Pancreas (tissue), 10 donors: ENCODE data around the gene CTCFL. TPM values are rescaled to one million over a fixed set of nuclear protein-coding genes. Genes with fewer than 3 reads are reported as not detected.
A peak's percentile ranks its signal among the peaks of the same experiment; 100 is the strongest.

Source experiments
- ATAC-seq, 4 donors: fragments of 200-7000 bp; cut with Tn5 transposase; one replicate each; pipeline versions ENCODE4 v1.8.0 to v1.9.1; 2020; ENCODE audit warnings: mild to moderate bottlenecking in 4 of 4, moderate library complexity in 4 of 4
- DNase-seq, 6 donors: peaks; one replicate each; pipeline ENCODE4 v3.0.0-alpha.2; 2020
- FAIRE-seq: peaks from 2 replicates; lab custom pipeline; 2012; peaks lifted over from hg19 to GRCh38; lab: Jason Lieb, UNC
- H3K27ac ChIP-seq, 4 donors: fragments of 200-600 bp; sonication (generic); 1 replicate in 3 of 4; 2 replicates in 1 of 4; pipeline versions ENCODE4 v1.5.0 to v1.8.0; 2020
- H3K27me3 ChIP-seq, 4 donors: fragments of 200-600 bp; one replicate each; pipeline ENCODE4 v1.8.0; 2021
- H3K36me3 ChIP-seq, 3 donors: fragments of 200-600 bp; sonication (generic) in 1 of 3; one replicate each; pipeline versions ENCODE4 v1.5.0 to v1.8.0; 2020 to 2021
- H3K4me1 ChIP-seq, 3 donors: fragments of 200-600 bp; one replicate each; pipeline ENCODE4 v1.8.0; 2021
- H3K4me3 ChIP-seq, 4 donors: fragments of 200-600 bp; sonication (generic) in 2 of 4; one replicate each; pipeline versions ENCODE4 v1.5.0 to v1.8.0; 2020 to 2021
- H3K9me3 ChIP-seq, 4 donors: fragments of 200-600 bp; one replicate each; pipeline ENCODE4 v1.8.0; 2021
- WGBS, 2 donors: extraction: QIAGEN DNeasy Blood & Tissue Kit; methylation state at CpG; one replicate each; pipeline ENCODE4 v1.1.7; 2013; 5-methylcytosine and 5-hydroxymethylcytosine counted together
- intact Hi-C, 3 donors: fragments of 100-400 bp; cut with DNase I; formaldehyde crosslinking; loops; one replicate each; pipeline versions ENCODE4 v1.11.1 to v1.14.2; 2022
- polyA plus RNA-seq, 2 donors: library from polyadenylated mRNA; stranded (reverse); fragments of 200-250 nt; gene quantifications; one replicate each; pipeline ENCODE4 v1.2.3, GENCODE V29; 2013
- total RNA-seq, 6 donors: library from RNA; stranded (reverse); fragmentation: NEBNext Ultra II Directional in 4 of 6; extraction: Animal tissue kit (Norgen Biotek cat#: 25700) in 4 of 6; gene quantifications; one replicate each; pipeline versions ENCODE4 v1.2.1 to v1.2.4, GENCODE V29; 2021 to 2023
- TF ChIP-seq, protein P1 (sequence below), 4 donors: fragments of 200-600 bp; sonication (generic) in 3 of 4; IDR thresholded peaks; one replicate each; pipeline versions ENCODE4 v1.5.0 to v1.8.0; 2021; ENCODE audit warnings: antibody characterized with exemption in 4 of 4
- donor health status: healthy with polysubstance abuse.
- donor health status: DM: no; HTN: no; CAD: no; lungs with moderate emphysema.
- donor health status: DM: no; HTN: no; CAD: no.
- donor health status: control.
- donor health status: control.
- donor health status: Bipolar disorder and iron deficiency.
- donor health status: DM: yes; HTN: yes; CAD: no.
- donor health status: DM: no; HTN: no; CAD: no.
- donor health status: DM: no; HTN: no; CAD: no.
- donor health status: DM: yes; HTN: yes; CAD: no.

The CTCFL gene
- total and polyA plus RNA-seq, 8 donors: 0.16 TPM; not detected in 7

DNA sequence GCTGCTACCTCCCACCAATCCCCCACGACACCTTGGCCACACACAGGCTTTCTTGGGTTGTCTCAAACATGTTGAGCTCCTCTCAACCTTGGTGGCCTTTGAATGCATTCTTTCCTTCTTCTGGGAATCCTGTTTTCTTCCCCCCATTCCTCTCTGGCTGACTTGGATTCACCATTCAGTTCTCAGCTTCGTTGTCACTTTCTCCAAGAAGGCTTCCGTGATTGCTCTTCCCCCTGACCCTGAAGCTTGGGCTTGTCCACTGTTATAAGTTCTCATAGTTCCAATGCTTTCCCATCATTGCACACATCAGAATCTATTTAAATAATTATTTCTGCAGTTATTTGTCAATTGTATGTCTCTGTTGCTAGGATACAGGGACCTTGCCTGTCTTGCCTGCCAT is 69.6 kb downstream of the CTCFL start:
- intact Hi-C loops: no loop called here
- H3K4me1 ChIP-seq: no peaks in the 10 kb centered on the region

DNA sequence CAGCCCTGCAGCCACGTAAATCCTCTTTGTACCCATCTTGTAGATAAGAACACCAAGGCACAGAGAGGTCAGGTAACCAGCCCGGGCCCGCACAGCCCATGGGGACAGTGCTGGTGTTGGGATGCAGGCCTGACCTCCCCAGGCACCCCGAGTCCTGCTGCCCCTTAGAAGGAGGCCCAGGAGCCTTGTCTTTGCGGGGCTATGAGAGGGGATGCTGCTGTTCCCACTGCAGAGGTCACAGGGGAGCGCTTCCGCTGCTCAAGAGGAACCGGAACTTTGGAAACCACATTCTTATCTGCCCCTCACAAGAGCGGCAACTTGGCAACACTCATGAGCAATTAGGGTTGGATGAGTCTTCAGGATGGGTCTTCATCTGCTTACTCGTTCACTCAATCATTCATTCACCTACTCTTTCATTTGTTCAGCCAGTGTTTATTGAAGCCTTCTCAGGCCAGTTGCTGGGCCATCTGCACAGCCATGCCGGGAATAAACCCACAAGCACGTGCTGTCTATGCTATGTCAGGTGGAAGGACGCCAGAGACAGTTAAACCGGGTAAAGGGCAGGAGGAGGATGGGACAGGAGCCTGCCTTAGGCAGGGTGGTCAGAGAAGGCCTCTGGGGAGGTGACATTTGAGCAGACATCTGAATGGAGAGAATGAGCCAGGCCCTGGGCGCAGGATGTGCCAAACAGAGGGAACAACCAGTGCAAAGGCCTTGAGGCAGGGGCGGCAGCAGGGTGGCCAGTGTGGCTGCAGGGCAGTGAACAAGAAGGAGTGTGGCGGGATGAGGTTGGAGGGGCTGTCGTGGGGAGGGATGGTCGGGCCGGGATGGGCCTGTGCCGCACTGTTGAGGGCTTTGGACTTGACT is 72.9 kb downstream of the CTCFL start:
- intact Hi-C loops: no loop called here
- no peak overlapping the region for H3K4me3 ChIP-seq
- DNase-seq: no peak
- H3K4me1 ChIP-seq: no peaks in the 10 kb centered on the region
- peak in 2 of 4 donors; percentile 19 to 26 for ATAC-seq
- TF ChIP-seq, protein P1, sequence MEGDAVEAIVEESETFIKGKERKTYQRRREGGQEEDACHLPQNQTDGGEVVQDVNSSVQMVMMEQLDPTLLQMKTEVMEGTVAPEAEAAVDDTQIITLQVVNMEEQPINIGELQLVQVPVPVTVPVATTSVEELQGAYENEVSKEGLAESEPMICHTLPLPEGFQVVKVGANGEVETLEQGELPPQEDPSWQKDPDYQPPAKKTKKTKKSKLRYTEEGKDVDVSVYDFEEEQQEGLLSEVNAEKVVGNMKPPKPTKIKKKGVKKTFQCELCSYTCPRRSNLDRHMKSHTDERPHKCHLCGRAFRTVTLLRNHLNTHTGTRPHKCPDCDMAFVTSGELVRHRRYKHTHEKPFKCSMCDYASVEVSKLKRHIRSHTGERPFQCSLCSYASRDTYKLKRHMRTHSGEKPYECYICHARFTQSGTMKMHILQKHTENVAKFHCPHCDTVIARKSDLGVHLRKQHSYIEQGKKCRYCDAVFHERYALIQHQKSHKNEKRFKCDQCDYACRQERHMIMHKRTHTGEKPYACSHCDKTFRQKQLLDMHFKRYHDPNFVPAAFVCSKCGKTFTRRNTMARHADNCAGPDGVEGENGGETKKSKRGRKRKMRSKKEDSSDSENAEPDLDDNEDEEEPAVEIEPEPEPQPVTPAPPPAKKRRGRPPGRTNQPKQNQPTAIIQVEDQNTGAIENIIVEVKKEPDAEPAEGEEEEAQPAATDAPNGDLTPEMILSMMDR (IDR thresholded peaks at IDR 0.05): no peak
- no peak overlapping the region for H3K27ac ChIP-seq
- H3K36me3 ChIP-seq: no peaks in the 10 kb centered on the region
- no peak for FAIRE-seq
- no peaks in the 10 kb centered on the region for H3K9me3 ChIP-seq
- no peaks in the 10 kb centered on the region for H3K27me3 ChIP-seq
- 78 to 86% methylated on average over 21 of the region's 21 CpGs for WGBS, 2 donors

More for the DNA sequence above, 69.6 kb downstream of the CTCFL start:
- H3K36me3 ChIP-seq: no peaks in the 10 kb centered on the region
- H3K27ac ChIP-seq: no peak overlapping the region
- no peaks in the 10 kb centered on the region for H3K27me3 ChIP-seq
- FAIRE-seq (no peak), ATAC-seq (no peak), DNase-seq (no peak)
- H3K9me3 ChIP-seq: no peaks in the 10 kb centered on the region
- 70 to 74% methylated on average over 3 of the region's 3 CpGs for WGBS, 2 donors
- H3K4me3 ChIP-seq: no peak overlapping the region
- TF ChIP-seq, protein P1 (IDR thresholded peaks at IDR 0.05): no peak

DNA sequence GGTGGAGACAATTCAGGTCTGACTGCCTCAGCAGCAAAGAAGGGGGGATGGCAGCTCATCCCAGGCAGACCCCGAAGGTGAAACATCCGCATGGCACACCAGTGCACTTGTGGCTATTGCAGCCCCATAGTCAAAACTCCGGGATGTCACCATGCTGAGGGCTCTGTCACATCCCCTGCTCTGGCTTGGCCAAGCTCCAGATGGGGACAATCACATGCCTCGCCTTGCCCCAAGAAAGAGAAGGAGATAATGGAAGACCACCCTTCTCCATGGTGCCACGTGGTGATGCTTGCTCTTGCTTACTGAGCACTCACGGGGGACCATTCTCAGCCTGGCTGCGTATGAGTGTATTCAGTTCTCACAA is 73.5 kb downstream of the CTCFL start:
- ATAC-seq (no peak), FAIRE-seq (no peak), DNase-seq (no peak)
- H3K4me1 ChIP-seq: no peaks in the 10 kb centered on the region
- 70 to 86% methylated on average over 7 of the region's 7 CpGs for WGBS, 2 donors
- no peaks in the 10 kb centered on the region for H3K36me3 ChIP-seq
- no peak overlapping the region for H3K27ac ChIP-seq
- TF ChIP-seq, protein P1 (IDR thresholded peaks at IDR 0.05): no peak
- H3K27me3 ChIP-seq: no peaks in the 10 kb centered on the region
- H3K9me3 ChIP-seq: no peaks in the 10 kb centered on the region
- no peak overlapping the region for H3K4me3 ChIP-seq
- intact Hi-C loops: no loop called here

DNA sequence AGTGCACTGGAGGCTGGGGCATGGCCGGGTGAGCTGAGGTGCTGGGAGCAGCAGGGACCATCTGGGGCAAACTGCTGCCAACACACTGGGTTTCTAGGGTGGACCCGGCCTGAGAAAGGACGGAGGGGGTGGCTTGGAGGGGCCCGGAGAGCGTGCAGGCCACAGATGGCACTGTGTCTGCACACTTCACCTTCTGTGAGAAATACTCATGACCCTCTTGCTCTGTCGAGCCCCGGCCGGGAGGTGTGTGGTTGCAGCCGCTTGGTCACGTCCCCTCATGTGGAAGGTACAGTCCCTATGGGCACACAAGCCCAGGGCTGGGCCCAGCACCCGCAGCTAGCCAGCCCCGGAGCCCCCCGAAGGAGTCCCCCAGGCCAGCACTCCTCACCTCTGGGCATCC is 74.0 kb downstream of the CTCFL start:
- intact Hi-C loops: no loop called here
- Histone ChIP-seq H3K4me3 (no peak overlapping the region), H3K36me3 (no peaks in the 10 kb centered on the region), H3K27me3 (no peaks in the 10 kb centered on the region), H3K9me3 (no peaks in the 10 kb centered on the region), H3K27ac (no peak overlapping the region), H3K4me1 (no peaks in the 10 kb centered on the region)
- TF ChIP-seq, protein P1 (IDR thresholded peaks at IDR 0.05): no peak
- ATAC-seq (no peak), FAIRE-seq (no peak), DNase-seq (no peak)
- 50 to 58% methylated on average over 13 of the region's 13 CpGs for WGBS, 2 donors

DNA sequence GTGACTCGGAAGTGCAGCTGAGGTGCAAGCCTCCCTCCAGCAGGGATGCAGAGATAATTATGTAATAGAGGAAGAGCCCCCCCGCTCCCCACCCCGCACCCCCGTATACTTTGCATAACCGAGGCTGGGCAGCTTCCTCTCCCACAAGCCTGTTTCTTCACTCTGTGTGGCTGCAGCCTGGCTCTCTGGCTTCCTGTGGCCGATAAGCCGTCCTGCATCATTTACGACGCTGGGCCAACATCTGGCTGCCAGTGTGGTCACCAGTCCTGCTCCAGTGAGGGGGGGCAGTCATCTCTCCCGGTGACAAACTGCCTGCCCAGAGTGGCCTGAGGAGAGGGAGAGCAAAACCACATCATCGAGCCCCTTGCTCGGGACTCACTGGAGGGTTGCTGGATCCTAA is 74.5 kb downstream of the CTCFL start:
- no peak for FAIRE-seq
- no peak overlapping the region for H3K27ac ChIP-seq
- no peaks in the 10 kb centered on the region for H3K9me3 ChIP-seq
- peak in 3 of 4 donors; percentile 43 to 78 (median 59) for ATAC-seq
- H3K4me1 ChIP-seq: no peaks in the 10 kb centered on the region
- intact Hi-C loops: no loop called here
- TF ChIP-seq, protein P1 (IDR thresholded peaks at IDR 0.05): no peak
- DNase-seq: peak in 1 of 6 donors; percentile 47
- WGBS, 2 donors: 27 to 56% methylated on average over 12 of the region's 12 CpGs
- no peak overlapping the region for H3K4me3 ChIP-seq
- H3K36me3 ChIP-seq: no peaks in the 10 kb centered on the region
- no peaks in the 10 kb centered on the region for H3K27me3 ChIP-seq
